ENCODE data around the gene GPRC5B. TPM values are rescaled to one million over a fixed set of nuclear protein-coding genes. Genes with fewer than 3 reads are reported as not detected.

Gene GPRC5B
- polyA plus RNA-seq, 1 donor from 2014 or later, result not detected

DNA sequence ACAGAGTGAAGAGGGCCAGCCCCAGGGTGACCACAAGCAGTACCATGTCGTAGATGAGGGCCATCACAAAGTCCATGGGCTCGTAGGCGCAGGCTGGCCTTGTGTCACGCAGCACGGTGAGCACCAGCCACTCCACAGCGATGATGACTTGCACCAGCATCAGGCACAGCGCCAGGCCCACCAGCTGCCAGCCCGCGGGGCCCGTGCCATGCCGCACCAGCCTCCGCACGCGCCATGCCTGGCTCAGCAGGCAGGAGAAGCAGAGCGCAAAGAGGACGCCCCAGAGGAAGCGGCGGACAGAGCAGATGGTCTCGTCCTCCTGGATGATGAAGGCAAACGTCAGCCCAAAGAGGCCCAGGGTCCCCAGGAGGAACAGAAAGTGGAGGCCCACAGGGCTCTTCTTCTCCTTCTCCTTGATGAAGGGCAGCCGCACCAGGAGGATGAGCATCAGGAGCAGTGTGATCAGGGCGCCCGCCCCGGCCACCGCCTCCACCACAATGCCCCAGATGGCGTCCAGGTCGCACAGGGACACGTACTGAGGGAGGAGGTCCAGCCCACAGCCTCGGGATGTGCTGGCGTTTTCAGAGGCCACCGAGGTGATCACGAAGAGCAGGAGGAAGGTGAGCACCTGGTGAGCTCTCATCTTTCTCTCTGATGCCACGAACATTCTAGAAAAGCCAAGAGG is 12.3 kb downstream of the GPRC5B start:
- Mint-ChIP-seq H3K36me3 (no peaks in the 10 kb centered on the region), H3K4me3 (no peak overlapping the region), H3K4me1 (no peaks in the 10 kb centered on the region), H3K9me3 (peaks cover 0 to 2% (median 0%) of the 10 kb centered on the region in 3 donors), H3K27ac (no peak overlapping the region), H3K27me3 (peaks cover 16% of the 10 kb centered on the region)

DNA sequence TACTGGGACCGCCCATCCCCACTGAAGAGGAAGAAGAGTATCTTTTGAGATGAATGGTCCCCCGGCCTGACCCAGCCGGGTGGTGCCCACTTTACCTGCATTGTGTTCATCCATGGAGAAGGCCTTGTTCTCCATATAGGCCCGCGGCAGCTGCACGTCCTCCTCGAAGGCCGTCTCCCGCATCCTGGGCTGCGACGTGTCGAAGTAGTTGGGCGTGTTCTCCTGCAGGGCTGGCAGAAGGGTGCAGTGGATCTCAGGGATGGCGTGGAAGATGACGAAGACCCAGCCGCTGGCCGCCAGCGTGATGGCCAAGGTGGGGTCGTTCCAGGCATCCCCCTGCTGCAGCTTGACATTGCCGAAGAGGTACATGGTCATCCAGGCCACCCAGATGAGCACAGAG is 12.9 kb downstream of the GPRC5B start:
- Mint-ChIP-seq H3K36me3 (no peaks in the 10 kb centered on the region), H3K27me3 (peaks cover 14% of the 10 kb centered on the region), H3K9me3 (peaks cover 0 to 1% (median 0%) of the 10 kb centered on the region in 3 donors), H3K4me3 (no peak overlapping the region), H3K27ac (no peak overlapping the region), H3K4me1 (no peaks in the 10 kb centered on the region)

- no peaks in the 10 kb centered on the region for H3K9me3 Mint-ChIP-seq
- H3K27me3 Mint-ChIP-seq, result peaks cover 4% of the 10 kb centered on the region
- peak overlapping the region in 1 of 3 donors; percentile 53 for H3K27ac Mint-ChIP-seq
- no peak overlapping the region for H3K4me3 Mint-ChIP-seq
- H3K36me3 Mint-ChIP-seq, result no peaks in the 10 kb centered on the region
- H3K4me1 Mint-ChIP-seq, result no peaks in the 10 kb centered on the region
Observed at GRCh38 chr16:19868421-19868820, 16.2 kb downstream of the GPRC5B start.

GRCh38 chr16:19864566-19864965 is 20.1 kb downstream of the GPRC5B start:
- Mint-ChIP-seq H3K36me3 (no peaks in the 10 kb centered on the region), H3K9me3 (no peaks in the 10 kb centered on the region), H3K27me3 (peaks cover 2% of the 10 kb centered on the region), H3K27ac (no peak overlapping the region), H3K4me3 (no peak overlapping the region), H3K4me1 (no peaks in the 10 kb centered on the region)

- Mint-ChIP-seq H3K4me3 (no peak overlapping the region), H3K9me3 (no peaks in the 10 kb centered on the region), H3K27me3 (peaks cover 2% of the 10 kb centered on the region), H3K36me3 (no peaks in the 10 kb centered on the region), H3K4me1 (no peaks in the 10 kb centered on the region), H3K27ac (no peak overlapping the region)
Observed at GRCh38 chr16:19863990-19864389, 20.7 kb downstream of the GPRC5B start.

DNA sequence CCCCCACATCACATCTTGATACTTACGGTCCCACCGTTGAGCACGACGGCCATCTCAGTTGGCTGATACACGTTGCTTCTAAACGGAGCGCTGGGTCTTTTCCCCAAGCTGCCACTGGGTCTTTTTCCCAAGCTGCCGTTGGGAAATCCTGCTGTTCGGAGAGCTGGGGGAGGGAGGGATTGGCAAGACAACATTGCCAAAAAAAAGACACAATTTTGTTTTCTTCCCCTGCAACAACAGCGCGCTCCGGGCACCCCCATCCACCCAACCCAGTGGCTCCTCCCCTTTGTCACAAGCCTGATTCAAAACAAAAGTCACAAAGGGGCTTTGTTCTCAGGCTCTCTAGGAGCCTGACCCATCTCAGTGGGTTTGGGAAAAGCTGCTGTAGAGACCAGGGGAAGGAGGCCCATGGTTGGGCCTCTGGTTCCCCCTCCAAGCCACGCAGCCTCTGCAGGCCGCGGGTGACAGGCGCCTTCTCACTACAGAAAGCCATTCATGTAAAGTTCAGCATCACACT is 22.8 kb downstream of the GPRC5B start:
- Mint-ChIP-seq H3K4me1 (no peaks in the 10 kb centered on the region), H3K4me3 (no peak overlapping the region), H3K9me3 (no peaks in the 10 kb centered on the region), H3K27ac (no peak overlapping the region), H3K36me3 (no peaks in the 10 kb centered on the region), H3K27me3 (no peaks in the 10 kb centered on the region)

- no peaks in the 10 kb centered on the region for H3K36me3 Mint-ChIP-seq
- no peak overlapping the region for H3K4me3 Mint-ChIP-seq
- no peaks in the 10 kb centered on the region for H3K4me1 Mint-ChIP-seq
- H3K27me3 Mint-ChIP-seq, result no peaks in the 10 kb centered on the region
- no peak overlapping the region for H3K27ac Mint-ChIP-seq
- H3K9me3 Mint-ChIP-seq, result no peaks in the 10 kb centered on the region
Observed at GRCh38 chr16:19861133-19861532, 23.5 kb downstream of the GPRC5B start.

DNA sequence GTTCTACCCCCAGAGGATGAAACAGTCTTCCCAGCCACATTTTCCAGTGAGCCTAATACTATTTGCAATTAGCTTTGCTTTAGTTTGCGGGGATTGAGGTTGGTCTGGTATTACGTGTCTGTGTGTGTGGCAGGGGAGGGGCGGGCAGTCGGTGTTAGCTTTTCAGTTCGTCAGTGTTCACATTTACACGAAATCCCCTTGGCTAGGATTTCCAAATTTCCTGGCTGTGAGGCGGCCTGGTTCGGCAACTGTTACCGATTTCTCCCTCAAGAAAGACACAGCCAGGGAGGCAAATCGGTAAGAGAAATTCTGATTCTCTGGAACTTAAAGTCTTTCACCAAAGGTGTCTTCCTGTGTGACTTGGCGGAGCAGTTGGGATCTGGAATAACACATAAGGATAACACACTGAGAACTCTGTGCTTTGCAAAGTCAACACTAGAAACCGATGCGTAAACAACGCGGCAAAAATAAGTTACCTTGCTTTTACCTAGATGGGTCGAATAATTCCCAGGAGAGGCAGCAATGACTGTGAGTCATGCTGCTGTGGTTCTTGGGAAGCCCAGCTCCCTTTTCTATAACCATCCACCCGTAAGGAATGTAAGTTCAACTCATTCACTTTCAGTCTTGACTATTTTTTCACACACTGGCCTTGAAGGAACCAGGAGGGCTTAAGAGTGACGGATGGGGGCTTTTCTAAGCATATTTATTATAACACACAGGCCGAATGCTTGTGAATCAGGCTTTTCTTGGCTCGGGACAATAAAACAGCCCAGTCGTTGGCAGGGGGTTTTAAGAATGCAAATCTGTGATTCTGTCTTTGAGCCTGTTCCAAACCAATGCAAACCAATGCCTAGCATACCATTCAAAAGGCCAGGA is 24.2 kb downstream of the GPRC5B start:
- Mint-ChIP-seq H3K4me1 (no peaks in the 10 kb centered on the region), H3K36me3 (no peaks in the 10 kb centered on the region), H3K4me3 (peak overlapping the region in 1 of 4 donors; percentile 58), H3K9me3 (no peaks in the 10 kb centered on the region), H3K27me3 (no peaks in the 10 kb centered on the region), H3K27ac (peak overlapping the region in 1 of 3 donors; percentile 23)

GRCh38 chr16:19859603-19860002 is 25.0 kb downstream of the GPRC5B start:
- Mint-ChIP-seq H3K4me3 (no peak overlapping the region), H3K9me3 (no peaks in the 10 kb centered on the region), H3K27me3 (peaks cover under 1% of the 10 kb centered on the region), H3K36me3 (no peaks in the 10 kb centered on the region), H3K4me1 (no peaks in the 10 kb centered on the region), H3K27ac (no peak overlapping the region)

DNA sequence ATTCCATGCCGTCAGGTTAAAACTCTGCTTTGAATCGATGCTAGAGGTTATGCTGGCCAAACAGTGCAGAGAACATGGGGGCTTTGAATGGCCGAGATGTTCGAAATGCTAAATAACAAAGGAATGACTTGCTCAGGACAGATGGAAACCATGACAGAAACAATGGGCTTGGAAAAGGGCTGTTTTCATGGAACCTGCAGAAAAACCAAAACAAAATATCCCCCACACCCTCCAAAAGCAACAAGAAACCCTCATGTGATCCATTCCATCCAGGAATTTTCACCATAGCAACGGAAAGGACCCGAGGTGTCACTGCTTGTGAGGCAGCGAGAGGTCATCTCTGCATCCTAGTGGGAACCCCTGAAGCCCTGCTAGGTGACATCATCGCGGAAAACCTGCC is 25.5 kb downstream of the GPRC5B start:
- no peak overlapping the region for H3K4me3 Mint-ChIP-seq
- no peaks in the 10 kb centered on the region for H3K36me3 Mint-ChIP-seq
- peaks cover 5% of the 10 kb centered on the region for H3K27me3 Mint-ChIP-seq
- no peaks in the 10 kb centered on the region for H3K9me3 Mint-ChIP-seq
- H3K4me1 Mint-ChIP-seq, result no peaks in the 10 kb centered on the region
- no peak overlapping the region for H3K27ac Mint-ChIP-seq

- Mint-ChIP-seq H3K4me3 (no peak overlapping the region), H3K36me3 (no peaks in the 10 kb centered on the region), H3K27ac (no peak overlapping the region), H3K9me3 (no peaks in the 10 kb centered on the region), H3K27me3 (peaks cover 5% of the 10 kb centered on the region), H3K4me1 (peaks cover 0 to under 1% (median 0%) of the 10 kb centered on the region in 3 donors)
Observed at GRCh38 chr16:19858340-19859018, 26.2 kb downstream of the GPRC5B start.

DNA sequence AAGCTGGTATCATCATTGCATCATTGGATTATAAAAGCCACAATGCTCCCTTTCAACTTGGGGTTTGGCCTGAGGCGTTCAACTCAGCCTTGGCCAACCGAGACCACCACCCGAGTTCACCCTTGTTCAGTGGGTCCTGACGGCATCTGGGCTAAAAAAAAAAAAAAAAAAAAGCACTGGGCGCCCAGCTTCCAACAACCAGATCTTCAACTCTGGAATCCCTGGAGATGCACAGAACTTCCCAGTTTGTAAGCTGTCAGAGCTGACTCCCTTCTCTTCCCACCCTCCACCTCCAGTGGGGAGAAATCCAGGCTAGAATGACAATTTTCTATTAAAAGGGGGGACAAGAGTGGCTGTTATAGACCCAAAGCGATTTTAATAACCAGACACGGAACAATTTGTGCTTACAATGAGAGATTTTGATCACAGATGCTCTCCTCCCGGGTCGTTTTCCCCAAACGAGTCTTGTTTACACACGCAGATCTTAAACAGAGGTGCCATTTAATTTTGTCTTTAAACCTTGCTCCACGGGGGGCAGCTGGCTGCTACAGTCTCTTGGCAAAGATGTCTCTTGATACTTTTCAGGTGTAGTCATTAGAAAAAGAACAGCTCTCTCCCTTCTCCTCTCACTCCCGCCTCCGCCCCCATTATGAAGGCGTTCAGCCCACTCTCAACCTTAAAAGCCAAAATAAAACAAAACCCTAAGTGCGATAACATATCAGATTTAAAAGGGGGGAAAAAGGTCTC is 26.9 kb downstream of the GPRC5B start:
- no peak overlapping the region for H3K27ac Mint-ChIP-seq
- no peaks in the 10 kb centered on the region for H3K9me3 Mint-ChIP-seq
- no peaks in the 10 kb centered on the region for H3K36me3 Mint-ChIP-seq
- peaks cover 0 to 1% (median 0%) of the 10 kb centered on the region in 3 donors for H3K4me1 Mint-ChIP-seq
- H3K4me3 Mint-ChIP-seq, result no peak overlapping the region
- peaks cover 5% of the 10 kb centered on the region for H3K27me3 Mint-ChIP-seq

- Mint-ChIP-seq H3K27me3 (peaks cover 5% of the 10 kb centered on the region), H3K4me1 (peaks cover 0 to 1% (median 0%) of the 10 kb centered on the region in 3 donors), H3K36me3 (no peaks in the 10 kb centered on the region)
Observed at GRCh38 chr16:19856120-19856519, 28.5 kb downstream of the GPRC5B start.

DNA sequence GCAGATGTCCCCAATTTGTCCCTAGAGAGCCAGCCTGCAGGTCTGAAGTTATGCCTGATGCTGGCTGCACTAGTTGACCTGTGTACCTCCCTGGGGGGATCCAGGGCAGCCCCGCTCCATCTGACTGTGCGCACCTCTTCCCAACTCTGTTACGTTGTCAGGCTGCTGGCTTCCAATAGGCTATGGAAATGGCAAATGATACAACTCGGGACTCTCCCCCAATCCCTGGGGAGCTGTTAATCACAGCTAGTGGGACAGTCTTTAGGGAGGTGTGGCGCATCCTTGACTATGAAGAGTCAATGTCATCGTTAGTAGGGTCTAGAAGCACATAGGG is 30.1 kb downstream of the GPRC5B start:
- no peaks in the 10 kb centered on the region for H3K36me3 Mint-ChIP-seq
- no peak overlapping the region for H3K4me3 Mint-ChIP-seq
- H3K27ac Mint-ChIP-seq, result no peak overlapping the region

More at GRCh38 chr16:19856120-19856519, 28.5 kb downstream of the GPRC5B start:
- Mint-ChIP-seq H3K27ac (no peak overlapping the region), H3K4me3 (no peak overlapping the region), H3K9me3 (no peaks in the 10 kb centered on the region)

More for the DNA sequence above, 30.1 kb downstream of the GPRC5B start:
- Mint-ChIP-seq H3K27me3 (peaks cover 5% of the 10 kb centered on the region), H3K9me3 (no peaks in the 10 kb centered on the region), H3K4me1 (peaks cover 0 to 1% (median 0%) of the 10 kb centered on the region in 3 donors)
